ENCODE data around the gene SPTB. TPM values are rescaled to one million over a fixed set of nuclear protein-coding genes. Genes with fewer than 3 reads are reported as not detected.

The SPTB gene
- total RNA-seq, 1 experiment from 2014 or later, result 2.3 TPM

DNA sequence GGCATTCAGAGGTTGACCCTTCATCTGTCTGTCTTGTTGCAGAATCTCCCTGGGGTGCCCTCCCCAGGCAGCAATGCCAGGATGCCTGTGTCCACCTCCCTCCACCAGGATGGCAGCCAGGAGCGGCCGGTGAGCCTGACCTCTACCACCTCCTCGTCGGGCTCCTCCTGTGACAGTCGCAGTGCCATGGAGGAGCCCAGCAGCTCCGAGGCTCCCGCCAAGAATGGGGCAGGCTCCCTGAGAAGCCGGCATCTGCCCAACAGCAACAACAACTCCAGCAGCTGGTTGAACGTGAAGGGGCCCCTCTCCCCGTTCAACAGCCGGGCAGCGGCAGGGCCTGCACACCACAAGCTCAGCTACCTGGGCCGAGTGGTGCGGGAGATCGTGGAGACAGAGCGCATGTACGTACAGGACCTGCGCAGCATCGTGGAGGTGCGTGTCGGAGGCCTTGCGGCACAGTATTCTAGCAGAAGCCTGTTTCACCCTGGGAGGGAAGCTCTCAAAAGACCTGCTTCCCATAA, 152.1 kb downstream of the SPTB start:
- no peak overlapping the region for H3K18ac ChIP-seq (ENCODE audit: insufficient read length, low read depth, low read length)
- no peak overlapping the region for H4K8ac ChIP-seq (replicated peaks; ENCODE audit: insufficient read length, low read depth, low read length)
- H3K4ac ChIP-seq (ENCODE audit: low read depth, low read length), result no peak overlapping the region
- H3K27me3 ChIP-seq (ENCODE audit: insufficient read depth, low read length), result no peaks in the 10 kb centered on the region
- no peak overlapping the region for H2AFZ ChIP-seq (ENCODE audit: low read length)
- H2BK120ac ChIP-seq (ENCODE audit: low read depth, low read length, poor library complexity, severe bottlenecking), result no peak overlapping the region
- WGBS (ENCODE audit: extremely low coverage, insufficient read length, low lambda C conversion rate), result no CpG with 5 or more reads among the region's 22 CpGs
- H3K56ac ChIP-seq (ENCODE audit: insufficient read length, low read depth, low read length), result no peak overlapping the region
- no peak overlapping the region for H2BK5ac ChIP-seq (ENCODE audit: insufficient read length, low read length)
- H3K9ac ChIP-seq (ENCODE audit: extremely low read depth, insufficient read length, low read length), result no peak overlapping the region
- H3K79me2 ChIP-seq (ENCODE audit: insufficient read depth, low read length), result peaks cover 10% of the 10 kb centered on the region; the same call in 1 of the 2 replicates
- TF ChIP-seq, protein P1, sequence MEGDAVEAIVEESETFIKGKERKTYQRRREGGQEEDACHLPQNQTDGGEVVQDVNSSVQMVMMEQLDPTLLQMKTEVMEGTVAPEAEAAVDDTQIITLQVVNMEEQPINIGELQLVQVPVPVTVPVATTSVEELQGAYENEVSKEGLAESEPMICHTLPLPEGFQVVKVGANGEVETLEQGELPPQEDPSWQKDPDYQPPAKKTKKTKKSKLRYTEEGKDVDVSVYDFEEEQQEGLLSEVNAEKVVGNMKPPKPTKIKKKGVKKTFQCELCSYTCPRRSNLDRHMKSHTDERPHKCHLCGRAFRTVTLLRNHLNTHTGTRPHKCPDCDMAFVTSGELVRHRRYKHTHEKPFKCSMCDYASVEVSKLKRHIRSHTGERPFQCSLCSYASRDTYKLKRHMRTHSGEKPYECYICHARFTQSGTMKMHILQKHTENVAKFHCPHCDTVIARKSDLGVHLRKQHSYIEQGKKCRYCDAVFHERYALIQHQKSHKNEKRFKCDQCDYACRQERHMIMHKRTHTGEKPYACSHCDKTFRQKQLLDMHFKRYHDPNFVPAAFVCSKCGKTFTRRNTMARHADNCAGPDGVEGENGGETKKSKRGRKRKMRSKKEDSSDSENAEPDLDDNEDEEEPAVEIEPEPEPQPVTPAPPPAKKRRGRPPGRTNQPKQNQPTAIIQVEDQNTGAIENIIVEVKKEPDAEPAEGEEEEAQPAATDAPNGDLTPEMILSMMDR (conservative IDR thresholded peaks at IDR 0.05), result no peak
- H2BK12ac ChIP-seq (ENCODE audit: insufficient read length, low read depth, low read length), result no peak overlapping the region
- no peak overlapping the region for H4K5ac ChIP-seq (ENCODE audit: insufficient read length, low read depth, low read length)
- H3K4me1 Mint-ChIP-seq, result peaks cover 51% of the 10 kb centered on the region in 2 experiments
- H3K23me2 ChIP-seq (ENCODE audit: insufficient read length, low read depth, low read length, poor library complexity, severe bottlenecking), result no peaks in the 10 kb centered on the region
- peaks cover 6% of the 10 kb centered on the region for H3K79me1 ChIP-seq (ENCODE audit: insufficient read depth, low read depth, low read length, poor library complexity, severe bottlenecking)
- no peak overlapping the region for H3K27ac Mint-ChIP-seq
- H4K20me1 ChIP-seq (ENCODE audit: control insufficient read depth, insufficient read depth, insufficient read length), result no peaks in the 10 kb centered on the region
- no peak overlapping the region for H2BK20ac ChIP-seq (ENCODE audit: low read depth, low read length, poor library complexity, severe bottlenecking)
- H3K36me3 Mint-ChIP-seq (ENCODE audit: insufficient read depth in 1 of 3, low read depth in 3 of 3), result peaks cover 30 to 51% (median 44%) of the 10 kb centered on the region in 3 experiments; a peak in 6 of 7 replicates
- H2BK15ac ChIP-seq (ENCODE audit: low read depth, low read length), result no peak overlapping the region
- H3K4me2 ChIP-seq (ENCODE audit: insufficient read depth, insufficient read length, low read length), result no peak overlapping the region
- DNase-seq, result no peak
- no peak overlapping the region for H3K27ac ChIP-seq (ENCODE audit: insufficient read length, low read depth, low read length)
- H3K27me3 Mint-ChIP-seq (ENCODE audit: low read depth), result no peaks in the 10 kb centered on the region
- no peak overlapping the region for H3T11ph ChIP-seq (ENCODE audit: low read length)
- no peak overlapping the region for H3K14ac ChIP-seq (ENCODE audit: insufficient read depth, low read length)
- no peak overlapping the region for H2AK5ac ChIP-seq (ENCODE audit: insufficient read length, low read length)
- no peaks in the 10 kb centered on the region for H3K9me3 Mint-ChIP-seq
- no peak overlapping the region for H3K23ac ChIP-seq (ENCODE audit: insufficient read length, low read depth, low read length)
- H3K9me3 ChIP-seq (ENCODE audit: control insufficient read depth, low read depth, low read length), result no peaks in the 10 kb centered on the region
- H3K4me1 ChIP-seq (ENCODE audit: insufficient read depth, low read length), result peaks cover 14% of the 10 kb centered on the region
- H3K4me3 Mint-ChIP-seq, result no peak overlapping the region
- H4K91ac ChIP-seq (ENCODE audit: insufficient read length, low read depth, low read length), result no peak overlapping the region
